ENCODE results near the gene RCC2.

DNA sequence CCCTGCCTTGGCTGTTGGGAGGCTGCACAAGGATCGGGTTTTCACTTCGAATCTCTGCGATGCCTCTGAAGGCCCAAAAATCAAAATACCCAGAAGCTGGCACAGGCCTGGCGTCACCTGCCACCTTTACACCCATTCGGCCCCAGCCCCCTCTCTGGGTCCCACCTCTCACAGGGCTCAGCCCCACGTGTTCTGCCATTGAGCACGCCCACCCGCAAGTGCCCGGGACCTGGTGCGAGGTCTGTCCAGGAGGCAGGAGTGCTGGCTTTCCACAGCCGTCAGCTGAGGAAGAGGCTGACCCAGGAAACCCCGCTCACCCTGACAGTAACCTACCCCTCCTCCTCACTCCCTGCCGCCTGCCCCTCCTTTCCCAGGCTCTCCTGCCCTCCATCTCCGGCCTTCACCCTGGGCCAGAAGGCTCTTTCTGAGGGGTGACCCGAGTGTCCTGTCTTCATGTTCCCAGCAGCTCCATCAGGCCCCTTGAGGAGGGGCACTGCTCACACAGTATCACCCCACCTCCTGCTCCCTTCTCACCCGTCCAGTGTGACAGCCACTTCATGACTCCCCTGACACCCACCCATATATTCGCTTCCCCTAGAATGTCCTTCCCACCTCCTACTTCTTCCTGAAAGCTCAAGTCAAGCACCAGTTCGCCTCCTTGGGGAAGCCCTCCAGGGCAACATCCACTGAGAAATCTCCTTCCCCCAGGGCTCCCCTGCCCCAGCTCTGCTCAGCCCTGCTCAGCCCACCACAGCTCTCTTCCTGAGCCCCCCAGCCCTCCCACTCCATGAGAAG is 13.5 kb downstream of the RCC2 start:
- TF ChIP-seq BHLHE40 (IDR thresholded peaks at IDR 0.05; ENCODE audit: low read depth, low read length) = no peak
- TF ChIP-seq FOS (IDR thresholded peaks at IDR 0.05; ENCODE audit: low read depth, low read length) = no peak
